DMS53 treated with DMSO at 0.1 percent for 48 hours (cell line): ENCODE data around the gene UQCC5.

ENCODE experiments used
- DNase-seq: peaks from one replicate; lab custom pipeline; 2025; ENCODE audit not compliant: unreplicated experiment; lab: John Stamatoyannopoulos, UW

Gene UQCC5

DNA sequence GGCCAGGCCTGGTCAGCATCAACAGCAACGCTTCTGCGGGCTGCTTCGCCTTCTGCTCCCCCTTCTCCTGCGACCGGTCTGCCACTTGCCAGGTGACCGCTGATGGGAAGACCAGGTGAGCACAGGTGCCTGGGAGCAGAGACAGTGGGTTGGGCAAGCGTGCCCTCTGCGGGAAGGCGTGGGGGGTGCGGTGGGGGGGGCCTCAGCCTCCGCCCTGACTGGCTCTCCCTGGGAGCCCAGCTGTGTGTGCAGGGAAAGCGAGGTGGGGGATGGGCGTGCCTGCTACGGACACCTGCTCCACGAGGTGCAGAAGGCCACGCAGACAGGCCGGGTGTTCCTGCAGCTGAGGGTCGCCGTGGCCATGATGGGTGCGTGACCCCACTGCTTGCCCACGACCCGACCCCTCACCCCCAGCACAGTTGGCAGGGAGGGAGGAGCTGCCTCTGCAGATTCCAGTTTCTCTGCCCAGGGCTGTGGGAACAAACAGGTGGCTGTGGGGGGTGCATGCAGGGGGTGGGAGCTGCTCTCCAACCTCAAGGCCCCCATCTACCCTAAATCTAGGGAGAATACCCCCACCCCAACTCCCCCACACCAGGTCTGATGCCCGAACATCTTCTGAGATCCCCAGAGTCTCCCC is 32.5 kb upstream of the UQCC5 start:
- no peak for DNase-seq

GRCh38 chr3:52504977-52505376 is 31.4 kb upstream of the UQCC5 start:
- DNase-seq = no peak

DNA sequence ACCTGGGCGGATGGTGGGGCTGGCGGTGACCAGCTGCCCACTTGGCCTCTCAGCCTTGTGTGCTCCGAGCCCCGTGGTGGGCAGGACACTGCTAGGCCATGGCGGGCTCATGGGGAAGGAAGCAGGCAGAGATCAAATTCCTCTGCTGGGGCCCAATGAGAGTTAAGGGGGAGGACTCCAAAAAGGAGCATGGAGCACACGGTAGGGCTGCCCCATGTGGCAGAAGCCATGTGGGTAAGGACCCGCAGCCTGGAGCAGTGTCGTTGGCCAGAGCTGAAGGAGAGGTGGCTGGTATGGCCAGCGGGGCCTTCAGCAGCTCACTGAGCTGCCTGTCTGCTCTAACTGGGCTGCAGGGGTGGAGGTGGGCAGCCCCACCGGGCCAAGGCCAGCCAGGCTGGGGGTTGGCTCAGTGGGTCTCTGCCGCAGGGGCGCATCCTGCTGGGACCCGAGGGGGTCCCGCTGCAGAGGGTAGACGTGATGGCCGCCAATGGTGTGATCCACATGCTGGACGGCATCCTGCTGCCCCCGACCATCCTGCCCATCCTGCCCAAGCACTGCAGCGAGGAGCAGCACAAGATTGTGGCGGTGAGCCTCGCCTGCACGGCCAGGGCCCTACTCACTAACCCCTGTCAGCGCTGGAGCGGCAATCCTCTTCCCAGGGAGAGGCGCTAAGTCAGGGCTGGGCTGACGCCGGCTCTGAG is 30.0 kb upstream of the UQCC5 start:
- no peak for DNase-seq

DNA sequence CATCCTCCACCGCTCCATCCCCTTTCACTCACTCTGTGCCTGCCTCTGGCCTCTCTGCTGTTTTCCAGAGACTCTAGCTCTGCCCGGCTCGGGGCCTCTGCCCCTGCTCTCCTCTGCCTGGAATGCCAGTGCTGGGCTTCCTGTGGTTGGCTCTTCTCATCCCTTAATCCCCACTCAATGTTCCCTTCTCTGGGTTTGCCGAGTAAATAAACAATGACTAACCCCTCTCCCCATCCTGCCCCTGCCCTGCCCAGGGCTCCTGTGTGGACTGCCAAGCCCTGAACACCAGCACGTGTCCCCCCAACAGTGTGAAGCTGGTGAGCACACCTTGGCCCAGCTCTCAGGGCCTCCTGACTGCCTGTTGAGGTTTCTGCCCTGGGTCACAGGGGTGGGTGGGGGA is 29.0 kb upstream of the UQCC5 start:
- peak; percentile 25 for DNase-seq

GRCh38 chr3:52509753-52510328 is 26.6 kb upstream of the UQCC5 start:
- DNase-seq = no peak

- no peak for DNase-seq
Measured at GRCh38 chr3:52511509-52511908, 24.9 kb upstream of the UQCC5 start.

- DNase-seq = no peak
Measured at GRCh38 chr3:52512105-52512504, 24.3 kb upstream of the UQCC5 start.

DNA sequence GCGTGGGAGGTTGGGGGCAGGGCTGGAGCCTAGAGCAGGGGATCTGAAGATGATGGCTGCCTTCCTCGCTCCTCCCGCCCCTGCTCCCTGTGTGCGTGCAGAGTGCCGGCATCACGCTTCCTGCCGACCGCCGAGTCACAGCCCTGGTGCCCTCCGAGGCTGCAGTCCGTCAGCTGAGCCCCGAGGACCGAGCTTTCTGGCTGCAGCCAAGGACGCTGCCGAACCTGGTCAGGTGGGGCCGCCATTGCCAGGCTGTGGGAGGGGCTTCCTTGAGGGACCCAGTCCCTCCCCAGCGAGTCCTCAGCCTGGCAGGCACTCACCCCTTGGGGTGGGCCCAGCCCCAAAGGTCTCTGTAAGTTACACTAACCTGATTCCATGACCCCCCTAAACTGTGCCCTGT is 23.7 kb upstream of the UQCC5 start:
- no peak for DNase-seq

GRCh38 chr3:52513281-52513680 is 23.1 kb upstream of the UQCC5 start:
- no peak for DNase-seq

- DNase-seq = no peak
Measured at GRCh38 chr3:52514576-52514975, 21.8 kb upstream of the UQCC5 start.

DNA sequence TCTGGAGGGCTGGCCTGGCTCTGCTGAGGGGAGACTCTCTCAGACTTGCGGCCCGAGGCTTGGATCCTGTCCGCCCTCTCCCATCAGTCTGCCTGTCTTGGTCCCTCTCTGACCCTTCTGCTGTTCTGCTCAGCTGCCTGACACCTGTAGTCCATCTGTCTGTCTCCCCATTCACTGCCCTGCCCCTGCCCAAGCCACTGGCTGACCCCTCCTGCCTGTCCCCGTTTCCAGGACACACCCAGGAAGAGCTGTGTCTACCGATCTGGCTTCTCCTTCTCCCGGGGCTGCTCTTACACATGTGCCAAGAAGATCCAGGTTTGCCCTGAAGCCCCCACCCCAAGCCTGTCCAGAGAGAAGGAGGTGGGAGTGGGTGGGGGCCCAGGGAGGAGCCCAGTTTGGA is 21.2 kb upstream of the UQCC5 start:
- no peak for DNase-seq

DNA sequence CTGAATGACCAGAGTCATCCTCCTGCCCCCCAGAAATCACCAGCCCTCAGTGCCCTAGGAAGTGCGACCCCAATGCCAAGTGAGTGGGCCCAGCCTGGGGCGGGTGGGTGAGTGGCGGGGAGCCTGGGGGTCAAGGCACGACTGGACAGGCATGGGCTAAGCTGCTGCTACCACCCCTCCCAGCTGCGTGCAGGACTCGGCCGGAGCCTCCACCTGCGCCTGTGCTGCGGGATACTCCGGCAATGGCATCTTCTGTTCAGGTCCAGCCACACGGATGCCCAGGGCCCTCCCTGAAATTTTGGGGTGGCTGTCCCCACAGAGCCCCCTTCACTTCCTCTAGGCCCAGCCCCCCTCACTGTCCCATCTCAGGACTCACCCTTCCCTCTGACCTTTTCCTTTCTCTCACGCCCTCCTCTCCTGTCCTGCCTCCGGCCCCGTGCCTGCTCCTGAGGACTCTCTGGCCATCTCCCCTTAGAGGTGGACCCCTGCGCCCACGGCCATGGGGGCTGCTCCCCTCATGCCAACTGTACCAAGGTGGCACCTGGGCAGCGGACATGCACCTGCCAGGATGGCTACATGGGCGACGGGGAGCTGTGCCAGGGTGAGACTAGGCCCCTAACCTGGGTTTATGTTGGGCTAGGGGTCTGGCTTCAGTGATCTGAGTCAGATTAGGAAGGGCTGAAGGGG is 19.8 kb upstream of the UQCC5 start:
- no peak for DNase-seq

DNA sequence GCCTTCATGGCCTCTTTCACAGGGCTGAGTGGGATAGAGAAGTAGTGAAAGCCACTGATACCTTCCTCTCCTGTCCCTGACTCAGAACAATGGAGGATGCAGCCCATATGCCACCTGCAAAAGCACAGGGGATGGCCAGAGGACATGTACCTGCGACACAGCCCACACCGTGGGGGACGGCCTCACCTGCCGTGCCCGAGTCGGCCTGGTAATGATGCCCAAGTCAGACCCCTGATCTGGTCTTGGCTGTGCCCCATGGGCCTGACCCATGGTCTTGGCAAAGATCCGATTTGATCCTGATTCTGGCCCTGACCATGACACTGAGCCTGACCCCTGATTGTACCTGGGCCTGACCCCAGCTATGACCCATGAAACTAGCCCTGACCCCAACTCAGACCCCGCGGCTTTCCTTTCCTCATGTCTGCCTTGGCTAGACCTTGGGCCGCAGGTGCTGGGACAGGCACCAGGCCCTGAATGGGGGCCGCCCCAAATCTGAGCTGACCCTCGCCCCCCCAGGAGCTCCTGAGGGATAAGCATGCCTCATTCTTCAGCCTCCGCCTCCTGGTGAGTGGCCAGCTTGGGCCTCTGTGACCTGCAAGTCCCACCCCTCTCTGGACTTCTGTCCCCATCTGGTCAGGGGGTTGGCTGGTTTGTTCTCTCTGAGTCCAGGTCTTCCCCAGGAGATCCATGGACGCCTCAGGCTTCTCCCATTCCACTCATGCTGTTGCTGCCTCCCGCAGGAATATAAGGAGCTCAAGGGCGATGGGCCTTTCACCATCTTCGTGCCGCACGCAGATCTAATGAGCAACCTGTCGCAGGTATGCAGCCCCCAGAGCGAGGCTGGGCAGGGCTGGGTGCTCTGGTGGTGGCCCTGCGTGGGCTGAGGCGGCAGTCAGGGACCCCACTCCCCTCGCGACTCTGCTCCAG is 18.3 kb upstream of the UQCC5 start:
- DNase-seq = no peak

DNA sequence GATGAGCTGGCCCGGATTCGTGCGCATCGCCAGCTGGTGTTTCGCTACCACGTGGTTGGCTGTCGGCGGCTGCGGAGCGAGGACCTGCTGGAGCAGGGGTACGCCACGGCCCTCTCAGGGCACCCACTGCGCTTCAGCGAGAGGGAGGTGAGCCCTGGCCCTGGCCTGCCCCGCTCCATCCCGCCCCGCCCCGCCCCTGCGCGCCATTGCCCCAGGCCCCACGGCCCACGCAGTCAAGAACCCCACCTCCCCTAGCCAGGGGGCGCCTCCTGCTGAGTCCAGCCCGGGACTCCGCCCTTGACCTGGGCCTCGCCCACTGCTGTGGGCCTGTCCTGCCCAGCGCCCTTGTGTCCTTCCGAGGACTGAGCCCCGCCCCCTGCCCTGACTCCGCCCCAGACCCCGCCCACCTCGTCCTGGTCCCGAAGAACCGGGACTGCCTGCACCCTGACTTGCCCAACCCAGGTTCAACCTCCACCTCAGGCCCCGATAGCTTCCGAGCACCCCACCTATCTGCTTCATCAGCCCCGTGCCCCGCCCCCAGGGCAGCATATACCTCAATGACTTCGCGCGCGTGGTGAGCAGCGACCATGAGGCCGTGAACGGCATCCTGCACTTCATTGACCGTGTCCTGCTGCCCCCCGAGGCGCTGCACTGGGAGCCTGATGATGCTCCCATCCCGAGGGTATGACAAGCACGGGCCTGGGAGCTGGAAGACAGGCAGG is 17.5 kb upstream of the UQCC5 start:
- no peak for DNase-seq

- no peak for DNase-seq
Measured at GRCh38 chr3:52519445-52520140, 16.8 kb upstream of the UQCC5 start.

DNA sequence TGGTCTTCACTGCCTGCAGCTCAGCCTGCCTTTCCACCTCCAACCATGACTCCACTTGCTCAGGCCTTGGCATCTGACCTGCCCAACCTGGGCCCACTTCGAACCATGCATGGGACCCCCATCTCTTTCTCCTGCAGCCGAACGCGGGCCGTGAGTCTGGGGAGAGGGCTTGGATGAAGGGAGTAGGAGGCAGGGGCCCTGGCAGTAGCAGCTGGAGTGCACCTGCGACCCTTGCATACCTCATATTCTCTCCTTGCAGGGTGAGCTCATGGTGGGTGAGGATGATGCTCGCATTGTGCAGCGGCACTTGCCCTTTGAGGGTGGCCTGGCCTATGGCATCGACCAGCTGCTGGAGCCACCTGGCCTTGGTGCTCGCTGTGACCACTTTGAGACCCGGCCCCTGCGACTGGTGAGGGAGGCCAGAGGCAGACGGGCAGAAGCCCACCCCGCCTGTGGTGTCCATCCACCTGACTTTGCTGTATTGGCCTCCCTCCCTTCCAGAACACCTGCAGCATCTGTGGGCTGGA is 16.2 kb upstream of the UQCC5 start:
- DNase-seq = no peak

GRCh38 chr3:52520716-52521487 is 15.5 kb upstream of the UQCC5 start:
- no peak for DNase-seq

DNA sequence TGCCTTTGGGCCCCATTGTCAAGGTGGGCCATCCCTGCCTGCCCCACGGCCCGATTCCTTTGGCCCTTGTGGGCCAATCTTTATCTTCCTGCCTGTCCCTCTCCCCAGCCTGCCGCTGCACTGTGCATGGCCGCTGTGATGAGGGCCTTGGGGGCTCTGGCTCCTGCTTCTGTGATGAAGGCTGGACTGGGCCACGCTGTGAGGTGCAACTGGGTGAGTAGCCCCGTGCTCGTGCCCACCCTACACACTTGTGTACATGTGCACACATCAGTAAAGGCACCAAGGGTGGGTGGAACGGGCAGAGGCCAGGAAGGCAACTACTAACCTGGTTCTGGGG is 14.9 kb upstream of the UQCC5 start:
- DNase-seq = no peak
